Measurements from ENCODE around the gene PYGL.
A peak's percentile ranks its signal among the peaks of the same experiment; 100 is the strongest.
"Not testable (repeated sequence)": the region's sequence is repeated elsewhere in the genome, so short reads cannot be mapped to it uniquely, and the experiment has no call there.

Gene PYGL

GRCh38 chr14:50946234-50946935 is 2.1 kb upstream of the PYGL start:
- ChIA-PET CTCF (interaction anchor here (0.7 to 1.3 kb wide), 2 partner anchors 21 to 42 kb away, joined by 3 to 4 read pairs; no protein-coding TSS in a partner anchor), POLR2A (no interaction called here)
- no peak for DNase-seq (ENCODE audit: extremely low spot score)
- TF ChIP-seq CTCF (IDR thresholded peaks at IDR 0.05; ENCODE audit: control extremely low read depth, extremely low read depth, low read depth, missing control alignments), result no peak

- peak; percentile 30 for DNase-seq (ENCODE audit: extremely low spot score)
- CTCF ChIA-PET, result interaction anchor here (0.8 to 1.6 kb wide), 2 partner anchors 10 to 18 kb away, joined by 3 read pairs; no protein-coding TSS in a partner anchor
- POLR2A ChIA-PET, result no interaction called here
- no peak for TF ChIP-seq CTCF (IDR thresholded peaks at IDR 0.05; ENCODE audit: control extremely low read depth, extremely low read depth, low read depth, missing control alignments)
Observed at GRCh38 chr14:50944647-50945413, 547 bp upstream of the PYGL start.

DNA sequence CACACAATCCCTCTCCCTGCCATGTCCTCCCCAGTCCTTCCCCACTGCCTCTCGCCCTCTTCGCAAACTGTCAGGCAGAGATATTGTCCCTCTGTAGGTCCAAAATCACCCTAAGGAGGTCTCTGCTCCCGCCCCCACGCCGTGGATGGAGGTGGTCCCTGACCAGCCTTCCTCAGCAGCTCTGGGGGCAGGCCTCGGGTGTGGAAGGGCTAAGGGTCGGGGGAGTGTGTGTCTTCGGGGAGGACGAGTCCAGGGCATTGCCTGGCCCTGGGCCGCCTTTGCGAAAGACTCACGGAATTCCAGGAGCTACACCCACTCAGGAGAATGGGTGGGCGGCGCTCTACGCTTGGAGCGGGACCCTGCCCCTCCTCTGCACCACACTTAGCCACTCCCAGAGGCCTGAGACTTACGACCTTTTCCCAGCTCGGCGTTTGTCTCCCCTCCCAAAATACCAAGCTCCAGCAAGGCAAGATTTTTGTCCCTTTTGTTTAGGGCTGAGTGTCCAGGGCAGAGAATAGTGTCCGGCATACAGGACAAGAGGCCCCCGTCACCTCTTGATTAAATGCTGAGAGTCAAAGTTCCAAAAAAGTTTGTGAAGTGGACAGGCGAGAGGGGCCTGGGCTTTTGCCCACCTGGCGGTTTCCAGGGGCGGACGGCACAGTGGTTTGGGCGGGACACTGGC is 881 bp downstream of the PYGL start:
- CTCF ChIA-PET, result no interaction called here
- no peak for DNase-seq (ENCODE audit: extremely low spot score)
- POLR2A ChIA-PET, result no interaction called here
- no peak for TF ChIP-seq CTCF (IDR thresholded peaks at IDR 0.05; ENCODE audit: control extremely low read depth, extremely low read depth, low read depth, missing control alignments)

- DNase-seq (ENCODE audit: extremely low spot score); CTCF ChIA-PET; POLR2A ChIA-PET: not testable (repeated sequence)
Observed at GRCh38 chr14:50941638-50942037, 2.6 kb downstream of the PYGL start.

DNA sequence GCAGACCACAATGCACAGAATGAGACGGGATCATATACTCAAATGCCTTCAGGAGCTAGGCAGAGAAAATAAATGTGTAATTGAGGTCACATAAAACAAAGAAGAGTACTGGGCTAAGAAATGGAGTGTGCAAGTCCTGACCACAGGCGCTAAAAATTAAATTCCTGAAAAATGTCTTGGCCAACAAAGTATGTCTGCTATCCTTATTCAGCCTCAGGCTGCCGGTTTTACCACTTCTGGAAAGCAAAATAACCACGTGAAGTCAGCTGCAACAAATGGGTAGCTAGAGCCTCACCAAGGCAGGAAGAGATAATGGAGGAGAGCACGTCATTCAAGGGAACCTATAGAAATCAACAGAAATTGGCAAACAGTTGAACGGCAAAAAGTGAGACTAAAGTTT is 3.1 kb downstream of the PYGL start:
- DNase-seq (ENCODE audit: extremely low spot score), result no peak
- no peak for TF ChIP-seq CTCF (IDR thresholded peaks at IDR 0.05; ENCODE audit: control extremely low read depth, extremely low read depth, low read depth, missing control alignments)
- CTCF ChIA-PET, result no interaction called here
- POLR2A ChIA-PET, result no interaction called here

- ChIA-PET CTCF (interaction anchor here (1.8 kb wide), 1 partner anchor 12 kb away, joined by 7 read pairs; no protein-coding TSS in a partner anchor), POLR2A (no interaction called here)
- no peak for TF ChIP-seq CTCF (IDR thresholded peaks at IDR 0.05; ENCODE audit: control extremely low read depth, extremely low read depth, low read depth, missing control alignments)
- DNase-seq (ENCODE audit: extremely low spot score), result no peak
Observed at GRCh38 chr14:50937800-50938199, 6.5 kb downstream of the PYGL start.

Measured in GM10248 (cell line).